Testis (tissue), 3 donors: Measurements from ENCODE around the gene ISCU. TPM values are rescaled to one million over a fixed set of nuclear protein-coding genes. Genes with fewer than 3 reads are reported as not detected.

ENCODE experiments used
- DNase-seq: peaks from one replicate; pipeline ENCODE4 v3.0.0-alpha.2; 2019
- H3K27ac ChIP-seq, 2 donors: fragments of 200-600 bp; sonication (generic); one replicate each; pipeline ENCODE4 v1.5.1; 2019
- H3K27me3 ChIP-seq: fragments of 200-600 bp; sonication (generic); one replicate; pipeline ENCODE4 v1.5.1; 2019
- H3K36me3 ChIP-seq: fragments of 200-600 bp; sonication (generic); one replicate; pipeline ENCODE4 v1.5.1; 2017; ENCODE audit warnings: low read depth; ENCODE audit errors: missing control alignments
- H3K4me1 ChIP-seq: fragments of 200-600 bp; sonication (generic); one replicate; pipeline ENCODE4 v1.5.1; 2019
- H3K4me3 ChIP-seq, 2 donors: fragments of 200-600 bp; sonication (generic); one replicate each; pipeline ENCODE4 v1.5.1; 2017 to 2019
- H3K9me3 ChIP-seq: fragments of 200-600 bp; sonication (generic); one replicate; pipeline ENCODE4 v1.5.1; 2017
- CTCF ChIP-seq, 3 experiments: fragments of 450-650 bp in 2 of 3; fragments of 200-600 bp in 1 of 3; sonication (generic) in 1 of 3; IDR thresholded peaks; one replicate each; pipeline ENCODE4 v1.5.1; 2016 to 2019; ENCODE audit warnings: antibody characterized with exemption in 3 of 3, mild to moderate bottlenecking in 2 of 3, moderate library complexity in 1 of 3
- POLR2A ChIP-seq: fragments of 450-650 bp; IDR thresholded peaks from one replicate; pipeline ENCODE4 v1.6.1; 2017; ENCODE audit warnings: antibody characterized with exemption, mild to moderate bottlenecking, moderate library complexity
- WGBS, 2 donors: methylation state at CpG; one replicate each; pipeline ENCODE4 v1.1.5; 2018; 5-methylcytosine and 5-hydroxymethylcytosine counted together
- intact Hi-C: fragments of 100-400 bp; cut with DNase I; formaldehyde crosslinking; loops from one replicate; pipeline ENCODE4 v1.15.1; 2023; ENCODE audit warnings: low total_unique reads
- polyA plus RNA-seq: library from polyadenylated mRNA; stranded (reverse); fragments of 350-450 nt; fragmentation: Illumina TruSeq; extraction: RNeasy Lipid Tissue Mini Kit (QIAGEN cat#74804); gene quantifications from one replicate; pipeline ENCODE4 v1.2.3, GENCODE V29; 2014; ENCODE audit warnings: low read depth, low replicate concordance; ENCODE audit not compliant: insufficient read depth
- total RNA-seq, 2 donors: library from RNA; depleted of rRNA; stranded (reverse); fragments of >200 nt; gene quantifications; one replicate each; pipeline ENCODE4 v1.2.3, GENCODE V29; 2016

The ISCU gene
- total and polyA plus RNA-seq, 3 donors from 2014 or later: 217 to 238 (median 221) TPM

DNA sequence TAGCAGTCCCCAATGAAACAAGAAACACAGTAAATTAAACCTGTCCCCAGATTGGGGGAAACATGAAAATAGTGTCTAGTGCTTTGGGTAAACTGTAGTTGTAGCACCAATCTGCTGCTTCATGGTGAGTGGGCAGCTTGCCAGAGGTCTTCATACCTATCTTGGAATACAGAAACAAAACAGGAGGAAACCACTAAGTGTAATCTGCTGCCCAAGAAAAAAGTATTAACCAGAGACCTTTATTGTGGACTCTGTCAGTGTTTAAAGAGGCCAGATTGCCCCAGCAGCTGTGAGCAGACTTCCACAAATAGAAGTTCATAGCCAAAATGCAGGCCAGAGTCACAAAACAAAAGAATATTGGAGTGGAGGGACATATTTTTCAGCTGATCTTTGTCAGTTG is 2.3 kb downstream of the ISCU start:
- Histone ChIP-seq H3K4me3 (no peak overlapping the region), H3K27ac (no peak overlapping the region), H3K27me3 (no peaks in the 10 kb centered on the region), H3K4me1 (peaks cover 32% of the 10 kb centered on the region), H3K9me3 (no peaks in the 10 kb centered on the region), H3K36me3 (no peaks in the 10 kb centered on the region)
- DNase-seq: no peak
- TF ChIP-seq CTCF (IDR thresholded peaks at IDR 0.05) (no peak), POLR2A (no peak)
- intact Hi-C loops: no loop called here

DNA sequence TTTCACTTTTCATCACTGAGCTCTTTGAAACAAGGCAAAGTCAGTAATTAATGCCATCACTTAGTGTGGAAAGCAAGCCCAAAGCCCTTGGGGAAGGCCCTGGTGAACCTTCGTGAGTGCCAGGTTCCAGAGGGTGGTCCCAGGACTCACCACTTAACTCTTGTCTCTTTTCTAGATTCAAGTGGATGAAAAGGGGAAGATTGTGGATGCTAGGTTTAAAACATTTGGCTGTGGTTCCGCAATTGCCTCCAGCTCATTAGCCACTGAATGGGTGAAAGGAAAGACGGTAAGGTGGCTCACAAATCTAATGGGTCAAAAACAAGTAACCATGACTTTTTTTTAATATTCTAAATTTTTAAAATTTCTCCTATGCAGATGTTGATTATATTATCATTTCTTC is 2.8 kb downstream of the ISCU start:
- H3K27me3 ChIP-seq: no peaks in the 10 kb centered on the region
- H3K36me3 ChIP-seq: no peaks in the 10 kb centered on the region
- H3K9me3 ChIP-seq: no peaks in the 10 kb centered on the region
- intact Hi-C loops: no loop called here
- 87 to 88% methylated on average over 3 of the region's 3 CpGs for WGBS, 2 donors
- no peak for DNase-seq
- peaks cover 28% of the 10 kb centered on the region for H3K4me1 ChIP-seq
- no peak overlapping the region for H3K27ac ChIP-seq
- TF ChIP-seq POLR2A (no peak), CTCF (IDR thresholded peaks at IDR 0.05) (no peak)
- no peak overlapping the region for H3K4me3 ChIP-seq

- H3K27me3 ChIP-seq: no peaks in the 10 kb centered on the region
- intact Hi-C loops: no loop called here
- H3K9me3 ChIP-seq: no peaks in the 10 kb centered on the region
- H3K4me1 ChIP-seq: peaks cover 28% of the 10 kb centered on the region
- no peaks in the 10 kb centered on the region for H3K36me3 ChIP-seq
- TF ChIP-seq POLR2A (no peak), CTCF (IDR thresholded peaks at IDR 0.05) (no peak)
- no peak overlapping the region for H3K27ac ChIP-seq
- DNase-seq: peak; percentile 56
- H3K4me3 ChIP-seq: no peak overlapping the region
- WGBS, 2 donors: 20 to 56% methylated on average over 1 to 2 of the region's 2 CpGs
These were observed 3.6 kb downstream of the ISCU start for GRCh38 chr12:108565976-108566375.

DNA sequence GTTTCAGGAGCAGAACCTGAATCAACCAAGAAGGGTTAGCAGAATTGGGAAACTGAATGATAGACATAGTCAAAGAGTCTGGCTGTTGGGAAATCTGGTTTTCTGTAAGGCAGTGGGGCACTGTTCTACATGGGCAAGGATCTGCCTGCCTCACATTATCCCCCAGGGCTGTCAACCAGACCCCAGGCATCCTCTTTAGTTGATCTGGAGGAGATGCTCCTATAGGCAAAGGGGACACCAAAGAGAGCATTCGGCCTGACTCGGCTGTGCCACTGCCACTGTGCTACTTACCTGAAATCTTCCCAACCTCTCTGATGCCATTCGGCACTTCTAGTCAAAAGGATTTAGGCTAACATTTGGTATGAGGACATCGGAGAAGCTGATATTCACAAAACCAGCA is 4.1 kb downstream of the ISCU start:
- TF ChIP-seq CTCF (IDR thresholded peaks at IDR 0.05) (no peak), POLR2A (no peak)
- DNase-seq: no peak
- H3K36me3 ChIP-seq: no peaks in the 10 kb centered on the region
- no peaks in the 10 kb centered on the region for H3K27me3 ChIP-seq
- peaks cover 28% of the 10 kb centered on the region for H3K4me1 ChIP-seq
- no peaks in the 10 kb centered on the region for H3K9me3 ChIP-seq
- intact Hi-C loops: no loop called here
- WGBS, 2 donors: 88 to 90% methylated on average over 4 of the region's 4 CpGs
- H3K4me3 ChIP-seq: no peak overlapping the region
- H3K27ac ChIP-seq: no peak overlapping the region

DNA sequence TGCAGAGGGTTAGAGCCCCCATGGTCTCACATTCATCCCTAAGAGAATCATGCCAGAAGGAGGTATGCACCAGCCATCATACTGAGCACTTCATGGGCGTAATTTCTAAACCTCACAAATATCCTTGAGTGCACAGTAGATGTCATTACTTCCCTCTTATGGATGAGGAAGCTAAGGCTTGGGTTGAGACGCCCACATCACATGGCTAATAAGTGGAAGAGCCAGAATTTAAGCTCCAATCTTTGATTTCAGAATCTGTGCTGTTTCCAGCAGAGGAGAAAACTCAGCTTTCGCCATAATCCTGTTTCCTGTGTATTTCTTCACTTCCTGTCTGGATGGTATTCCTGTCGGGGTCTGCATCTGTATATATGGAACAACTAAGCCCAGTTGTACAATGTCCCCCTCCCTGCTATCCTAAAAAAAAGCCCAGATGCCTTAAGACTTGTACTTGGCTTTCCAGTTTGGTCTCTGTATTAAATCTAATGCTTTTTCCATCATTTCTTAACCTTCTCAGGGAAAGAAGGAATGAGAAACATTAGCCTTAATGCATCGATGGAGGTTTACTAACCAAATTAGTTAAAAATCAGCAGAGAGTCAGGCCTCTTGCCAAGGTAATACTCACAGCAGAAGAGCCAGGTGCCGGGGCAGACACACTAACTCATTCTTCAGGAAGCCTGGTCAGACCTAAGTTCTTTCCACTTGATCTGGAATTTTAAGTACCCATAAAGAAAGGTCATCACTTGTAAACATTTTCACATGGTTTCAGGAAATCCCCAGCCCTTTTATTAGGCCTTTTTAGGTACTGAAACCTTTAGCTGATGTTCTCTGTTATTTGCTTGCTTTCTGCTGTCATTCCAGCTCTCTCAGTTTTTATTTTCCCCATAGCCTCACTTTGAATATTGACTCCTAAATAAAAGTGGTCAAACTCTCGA is 5.3 kb downstream of the ISCU start:
- TF ChIP-seq POLR2A (no peak), CTCF (IDR thresholded peaks at IDR 0.05) (no peak)
- DNase-seq: no peak
- H3K9me3 ChIP-seq: no peaks in the 10 kb centered on the region
- 72 to 76% methylated on average over 7 of the region's 7 CpGs for WGBS, 2 donors
- H3K36me3 ChIP-seq: no peaks in the 10 kb centered on the region
- H3K27ac ChIP-seq: no peak overlapping the region
- intact Hi-C loops: no loop called here
- H3K4me1 ChIP-seq: peaks cover 28% of the 10 kb centered on the region
- no peaks in the 10 kb centered on the region for H3K27me3 ChIP-seq
- no peak overlapping the region for H3K4me3 ChIP-seq
